Muscle layer of colon (tissue), 2 donors: Measurements from ENCODE around the gene MIS18A.
"Not testable (repeated sequence)": the region's sequence is repeated elsewhere in the genome, so short reads cannot be mapped to it uniquely, and the experiment has no call there.

Source experiments
- H3K27ac ChIP-seq: one replicate; pipeline ENCODE4 v1.7.0; 2013; ENCODE audit warnings: low read depth, mild to moderate bottlenecking, low read length, moderate library complexity
- H3K27me3 ChIP-seq, 2 donors: one replicate each; pipeline ENCODE4 v1.7.0; 2013; ENCODE audit warnings: low read length in 2 of 2, mild to moderate bottlenecking in 2 of 2; ENCODE audit not compliant: insufficient read depth in 2 of 2, control insufficient read depth in 1 of 2
- H3K36me3 ChIP-seq: one replicate; pipeline ENCODE4 v1.7.0; 2013; ENCODE audit warnings: mild to moderate bottlenecking, low read length; ENCODE audit not compliant: insufficient read depth
- H3K4me1 ChIP-seq: one replicate; pipeline ENCODE4 v1.7.0; 2013; ENCODE audit warnings: mild to moderate bottlenecking, low read length; ENCODE audit not compliant: insufficient read depth
- H3K4me3 ChIP-seq, 2 donors: one replicate each; pipeline ENCODE4 v1.7.0; 2013; ENCODE audit warnings: low read length in 2 of 2, low read depth in 1 of 2, mild to moderate bottlenecking in 1 of 2, moderate library complexity in 1 of 2
- H3K9ac ChIP-seq: one replicate; pipeline ENCODE4 v1.7.0; 2013; ENCODE audit warnings: low read length
- H3K9me3 ChIP-seq: one replicate; pipeline ENCODE4 v1.7.0; 2013; ENCODE audit warnings: mild to moderate bottlenecking, low read length
- donor health status: abdominal sarcoma.
- donor health status: Adenocarcinoma of cecum.

The MIS18A gene

GRCh38 chr21:32315511-32316281, 36.8 kb upstream of the MIS18A start:
- Histone ChIP-seq H3K9me3 (no peaks in the 10 kb centered on the region), H3K4me1 (no peaks in the 10 kb centered on the region), H3K27me3 (no peaks in the 10 kb centered on the region), H3K4me3 (no peak overlapping the region), H3K36me3 (peaks cover 49% of the 10 kb centered on the region), H3K9ac (no peak overlapping the region), H3K27ac (no peak overlapping the region)

- H3K36me3 ChIP-seq, result peaks cover 45% of the 10 kb centered on the region
- H3K27me3 ChIP-seq, result no peaks in the 10 kb centered on the region
- H3K9ac ChIP-seq, result no peak overlapping the region
- no peaks in the 10 kb centered on the region for H3K9me3 ChIP-seq
- H3K27ac ChIP-seq, result no peak overlapping the region
- H3K4me3 ChIP-seq, result no peak overlapping the region
- H3K4me1 ChIP-seq, result no peaks in the 10 kb centered on the region
Measured at GRCh38 chr21:32314806-32315205, 36.0 kb upstream of the MIS18A start.

GRCh38 chr21:32312976-32313375, 34.1 kb upstream of the MIS18A start:
- H3K9ac ChIP-seq, result no peak overlapping the region
- H3K27ac ChIP-seq, result no peak overlapping the region
- no peaks in the 10 kb centered on the region for H3K27me3 ChIP-seq
- no peaks in the 10 kb centered on the region for H3K9me3 ChIP-seq
- H3K4me3 ChIP-seq, result no peak overlapping the region
- H3K4me1 ChIP-seq, result no peaks in the 10 kb centered on the region
- H3K36me3 ChIP-seq, result peaks cover 33% of the 10 kb centered on the region

GRCh38 chr21:32312326-32312725, 33.5 kb upstream of the MIS18A start:
- Histone ChIP-seq H3K9ac (no peak overlapping the region), H3K27me3 (no peaks in the 10 kb centered on the region), H3K4me3 (no peak overlapping the region), H3K27ac (no peak overlapping the region), H3K9me3 (no peaks in the 10 kb centered on the region), H3K4me1 (no peaks in the 10 kb centered on the region), H3K36me3 (peaks cover 26% of the 10 kb centered on the region)

- H3K36me3 ChIP-seq, result peaks cover 19% of the 10 kb centered on the region
- H3K27ac ChIP-seq, result no peak overlapping the region
Measured at GRCh38 chr21:32311621-32312020, 32.8 kb upstream of the MIS18A start.

GRCh38 chr21:32310976-32311375, 32.1 kb upstream of the MIS18A start:
- not testable (repeated sequence) for H3K4me3 ChIP-seq, H3K4me1 ChIP-seq, H3K27me3 ChIP-seq, H3K9ac ChIP-seq, H3K9me3 ChIP-seq, H3K27ac ChIP-seq
- peaks cover 13% of the 10 kb centered on the region for H3K36me3 ChIP-seq

More at GRCh38 chr21:32311621-32312020, 32.8 kb upstream of the MIS18A start:
- Histone ChIP-seq H3K4me3 (no peak overlapping the region), H3K27me3 (no peaks in the 10 kb centered on the region), H3K9ac (no peak overlapping the region), H3K9me3 (no peaks in the 10 kb centered on the region), H3K4me1 (no peaks in the 10 kb centered on the region)

- Histone ChIP-seq H3K27ac (no peak overlapping the region), H3K9ac (no peak overlapping the region), H3K4me1 (no peaks in the 10 kb centered on the region), H3K27me3 (no peaks in the 10 kb centered on the region), H3K9me3 (no peaks in the 10 kb centered on the region), H3K36me3 (peaks cover 12% of the 10 kb centered on the region), H3K4me3 (no peak overlapping the region)
Measured at GRCh38 chr21:32309906-32310460, 31.1 kb upstream of the MIS18A start.

- Histone ChIP-seq H3K9ac (no peak overlapping the region), H3K27me3 (no peaks in the 10 kb centered on the region), H3K4me1 (no peaks in the 10 kb centered on the region), H3K9me3 (no peaks in the 10 kb centered on the region), H3K4me3 (no peak overlapping the region), H3K36me3 (peaks cover 5% of the 10 kb centered on the region), H3K27ac (no peak overlapping the region)
Measured at GRCh38 chr21:32308696-32309095, 29.8 kb upstream of the MIS18A start.

GRCh38 chr21:32307706-32308105, 28.9 kb upstream of the MIS18A start:
- no peaks in the 10 kb centered on the region for H3K9me3 ChIP-seq
- peaks cover 5% of the 10 kb centered on the region for H3K36me3 ChIP-seq
- no peak overlapping the region for H3K9ac ChIP-seq
- no peak overlapping the region for H3K27ac ChIP-seq
- H3K4me3 ChIP-seq, result no peak overlapping the region
- no peaks in the 10 kb centered on the region for H3K27me3 ChIP-seq
- no peaks in the 10 kb centered on the region for H3K4me1 ChIP-seq

- Histone ChIP-seq H3K36me3 (peaks cover 5% of the 10 kb centered on the region), H3K4me1 (no peaks in the 10 kb centered on the region), H3K27ac (no peak overlapping the region), H3K4me3 (no peak overlapping the region), H3K9ac (no peak overlapping the region), H3K9me3 (no peaks in the 10 kb centered on the region), H3K27me3 (no peaks in the 10 kb centered on the region)
Measured at GRCh38 chr21:32306021-32306780, 27.4 kb upstream of the MIS18A start.

GRCh38 chr21:32304998-32305397, 26.1 kb upstream of the MIS18A start:
- Histone ChIP-seq H3K36me3 (peaks cover 2% of the 10 kb centered on the region), H3K9ac (no peak overlapping the region), H3K4me1 (no peaks in the 10 kb centered on the region), H3K4me3 (no peak overlapping the region), H3K9me3 (no peaks in the 10 kb centered on the region), H3K27me3 (no peaks in the 10 kb centered on the region), H3K27ac (no peak overlapping the region)
